ENCODE results near the gene DAW1. TPM values are rescaled to one million over a fixed set of nuclear protein-coding genes. Genes with fewer than 3 reads are reported as not detected.

Gene DAW1
- total RNA-seq, 1 experiment from 2014 or later = 0.20 TPM

GRCh38 chr2:227971619-227972230 lies 100.3 kb downstream of the DAW1 start:
- BruUV-seq (replicated peaks) = no TSS peak
- ATAC-seq (no peak), DNase-seq (ENCODE audit: low read depth, low spot score) (no peak)
- intact Hi-C loops (cut with micrococcal nuclease) = no loop called here
- ChIA-PET RAD21 (ENCODE audit: low non-redundant PET in 1 of 2, low total read pairs in 2 of 2, uncharacterized antibody in 2 of 2, unreplicated experiment in 2 of 2) (no interaction called here), CTCF (no interaction called here), POLR2A (no interaction called here)
- H3K27me3 ChIP-seq (ENCODE audit: insufficient read depth, low read length) = no peaks in the 10 kb centered on the region
- no peak overlapping the region for H3K9ac ChIP-seq (ENCODE audit: low read length)
- H3K79me2 ChIP-seq (ENCODE audit: insufficient read depth, low read length) = no peaks in the 10 kb centered on the region
- no peaks in the 10 kb centered on the region for H3K9me2 ChIP-seq (ENCODE audit: insufficient read depth)
- no peak overlapping the region for H3K4me3 ChIP-seq (replicated peaks in 1 of 2; ENCODE audit: low read depth in 1 of 2, low read length in 2 of 2)
- TF ChIP-seq YY1 (IDR thresholded peaks at IDR 0.05; ENCODE audit: extremely low read depth, insufficient replicate concordance, low read depth, low read length) (no peak), POLR2A (IDR thresholded peaks at IDR 0.05; ENCODE audit: borderline replicate concordance, extremely low read depth, insufficient read depth, insufficient read length) (no peak), CBX3 (IDR thresholded peaks at IDR 0.05; ENCODE audit: low read depth) (no peak)
- no peaks in the 10 kb centered on the region for H3K4me1 ChIP-seq (ENCODE audit: control insufficient read depth in 1 of 2, insufficient read depth in 2 of 2, low read length in 2 of 2)
- no peaks in the 10 kb centered on the region for H3K36me3 ChIP-seq (ENCODE audit: control insufficient read depth in 1 of 2, insufficient read depth in 2 of 2, low read length in 2 of 2)
- no peak overlapping the region for H3K27ac ChIP-seq (ENCODE audit: low read depth, low read length)
- H3K4me2 ChIP-seq (ENCODE audit: low read length) = no peak overlapping the region
- H4K20me1 ChIP-seq (ENCODE audit: insufficient read depth) = no peaks in the 10 kb centered on the region
- no peak overlapping the region for H2AFZ ChIP-seq (ENCODE audit: low read depth, low read length, poor library complexity, severe bottlenecking)
- H3K9me3 ChIP-seq (ENCODE audit: control insufficient read depth in 1 of 2, insufficient read depth in 1 of 2, low read depth in 1 of 2, low read length in 2 of 2) = no peaks in the 10 kb centered on the region

GRCh38 chr2:227973241-227973640 lies 101.8 kb downstream of the DAW1 start:
- no peaks in the 10 kb centered on the region for H3K9me3 ChIP-seq (ENCODE audit: control insufficient read depth in 1 of 2, insufficient read depth in 1 of 2, low read depth in 1 of 2, low read length in 2 of 2)
- no peak overlapping the region for H3K27ac ChIP-seq (ENCODE audit: low read depth, low read length)
- BruUV-seq (replicated peaks) = no TSS peak
- no peak overlapping the region for H2AFZ ChIP-seq (ENCODE audit: low read depth, low read length, poor library complexity, severe bottlenecking)
- H3K9me2 ChIP-seq (ENCODE audit: insufficient read depth) = no peaks in the 10 kb centered on the region
- ChIA-PET RAD21 (ENCODE audit: low non-redundant PET in 1 of 2, low total read pairs in 2 of 2, uncharacterized antibody in 2 of 2, unreplicated experiment in 2 of 2) (no interaction called here), POLR2A (no interaction called here), CTCF (no interaction called here)
- no peaks in the 10 kb centered on the region for H3K27me3 ChIP-seq (ENCODE audit: insufficient read depth, low read length)
- TF ChIP-seq ZNF274 (IDR thresholded peaks at IDR 0.05; ENCODE audit: low read depth, low read length) (no peak), REST (IDR thresholded peaks at IDR 0.05; ENCODE audit: low read depth) (no peak), SRF (IDR thresholded peaks at IDR 0.05; ENCODE audit: low read depth) (no peak), SIN3A (IDR thresholded peaks at IDR 0.05; ENCODE audit: low read depth) (no peak), FOSL1 (IDR thresholded peaks at IDR 0.05; ENCODE audit: low read depth) (no peak), EZH2phosphoT487 (IDR thresholded peaks at IDR 0.05; ENCODE audit: borderline replicate concordance) (no peak), CBX3 (IDR thresholded peaks at IDR 0.05; ENCODE audit: low read depth) (no peak)
- no peak overlapping the region for H3K9ac ChIP-seq (ENCODE audit: low read length)
- no peaks in the 10 kb centered on the region for H3K79me2 ChIP-seq (ENCODE audit: insufficient read depth, low read length)
- no peaks in the 10 kb centered on the region for H3K36me3 ChIP-seq (ENCODE audit: control insufficient read depth in 1 of 2, insufficient read depth in 2 of 2, low read length in 2 of 2)
- H3K4me2 ChIP-seq (ENCODE audit: low read length) = no peak overlapping the region
- no peaks in the 10 kb centered on the region for H4K20me1 ChIP-seq (ENCODE audit: insufficient read depth)
- DNase-seq (ENCODE audit: low read depth, low spot score) = no peak
- no peak overlapping the region for H3K4me3 ChIP-seq (replicated peaks in 1 of 2; ENCODE audit: low read depth in 1 of 2, low read length in 2 of 2)
- intact Hi-C loops (cut with micrococcal nuclease) = no loop called here
- ATAC-seq = no peak
- no peaks in the 10 kb centered on the region for H3K4me1 ChIP-seq (ENCODE audit: control insufficient read depth in 1 of 2, insufficient read depth in 2 of 2, low read length in 2 of 2)
